SK-N-SH treated with all-trans-retinoic acid at 6 μM for 48 hours (cell line): Measurements from ENCODE around the gene ARL10.
"Not testable (repeated sequence)": the region's sequence is repeated elsewhere in the genome, so short reads cannot be mapped to it uniquely, and the experiment has no call there.

Source experiments
- ATAC-seq: fragments of 200-7000 bp; cut with Tn5 transposase; 3 replicates; pipeline ENCODE4 v1.9.1; 2020; ENCODE audit warnings: mild to moderate bottlenecking, moderate library complexity
- ARNTL ChIP-seq: fragments of 450-650 bp; formaldehyde crosslinking; IDR thresholded peaks from 2 replicates; pipeline ENCODE4 v1.5.0; 2020; ENCODE audit warnings: low read depth, mild to moderate bottlenecking, moderate library complexity, borderline replicate concordance
- BACH2 ChIP-seq: fragments of 250-450 bp; sonication (Bioruptor Pico); IDR thresholded peaks from 2 replicates; pipeline ENCODE4 v1.9.0; 2021; ENCODE audit warnings: mild to moderate bottlenecking, borderline replicate concordance
- CREB5 ChIP-seq: fragments of 250-450 bp; sonication (Bioruptor Pico); IDR thresholded peaks from 2 replicates; pipeline ENCODE4 v1.5.1; 2020; ENCODE audit warnings: low read depth, mild to moderate bottlenecking, moderate library complexity
- CSDC2 ChIP-seq: fragments of 250-450 bp; sonication (Bioruptor Pico); IDR thresholded peaks from 2 replicates; pipeline ENCODE4 v1.5.0; 2020; ENCODE audit warnings: mild to moderate bottlenecking, moderate library complexity
- GLIS3 ChIP-seq: fragments of 250-450 bp; sonication (Bioruptor Pico); IDR thresholded peaks from 2 replicates; pipeline ENCODE4 v1.5.0; 2020; ENCODE audit warnings: mild to moderate bottlenecking, moderate library complexity
- ISL1 ChIP-seq: fragments of 250-450 bp; sonication (Bioruptor Pico); IDR thresholded peaks from 2 replicates; pipeline ENCODE4 v2.1.2; 2022; ENCODE audit warnings: mild to moderate bottlenecking, moderate library complexity
- OSR1 ChIP-seq: fragments of 250-450 bp; sonication (Bioruptor Pico); IDR thresholded peaks from 2 replicates; pipeline ENCODE4 v1.8.0; 2022; ENCODE audit warnings: moderate library complexity, mild to moderate bottlenecking, inconsistent platforms
- PATZ1 ChIP-seq: fragments of 250-450 bp; sonication (Bioruptor Pico); IDR thresholded peaks from 2 replicates; pipeline ENCODE4 v1.8.0; 2020; ENCODE audit warnings: mild to moderate bottlenecking, moderate library complexity, borderline replicate concordance
- POU6F1 ChIP-seq: fragments of 250-450 bp; sonication (Bioruptor Pico); IDR thresholded peaks from 2 replicates; pipeline ENCODE4 v1.8.0; 2021; ENCODE audit warnings: low read depth, mild to moderate bottlenecking, moderate library complexity, borderline replicate concordance
- PPARA ChIP-seq: fragments of 250-450 bp; sonication (Bioruptor Pico); IDR thresholded peaks from 2 replicates; pipeline ENCODE4 v1.5.0; 2020; ENCODE audit warnings: mild to moderate bottlenecking, borderline replicate concordance
- RARB ChIP-seq: fragments of 250-450 bp; sonication (Bioruptor Pico); IDR thresholded peaks from 2 replicates; pipeline ENCODE4 v1.8.0; 2021; ENCODE audit warnings: mild to moderate bottlenecking, moderate library complexity
- SNAI2 ChIP-seq: fragments of 250-450 bp; sonication (Bioruptor Pico); IDR thresholded peaks from 2 replicates; pipeline ENCODE4 v1.5.0; 2020; ENCODE audit warnings: mild to moderate bottlenecking, moderate library complexity
- TCF4 ChIP-seq: fragments of 250-450 bp; sonication (Bioruptor Pico); IDR thresholded peaks from 2 replicates; pipeline ENCODE4 v1.8.0; 2021; ENCODE audit warnings: mild to moderate bottlenecking, moderate library complexity, borderline replicate concordance
- TOX ChIP-seq: fragments of 250-450 bp; sonication (Bioruptor Pico); IDR thresholded peaks from 2 replicates; pipeline ENCODE4 v1.8.0; 2021; ENCODE audit warnings: mild to moderate bottlenecking, moderate library complexity, borderline replicate concordance
- TSHZ2 ChIP-seq: fragments of 250-450 bp; sonication (Bioruptor Pico); IDR thresholded peaks from 2 replicates; pipeline ENCODE4 v1.5.0; 2020; ENCODE audit warnings: mild to moderate bottlenecking, moderate library complexity
- ZC3H10 ChIP-seq: fragments of 250-450 bp; sonication (Bioruptor Pico); IDR thresholded peaks from 2 replicates; pipeline ENCODE4 v1.5.1; 2021; ENCODE audit warnings: mild to moderate bottlenecking, moderate library complexity
- ZNF565 ChIP-seq: fragments of 450-650 bp; formaldehyde crosslinking; conservative IDR thresholded peaks from 2 replicates; pipeline ENCODE4 v1.5.0; 2020; ENCODE audit warnings: low read depth, mild to moderate bottlenecking, moderate library complexity
- ZNF70 ChIP-seq: fragments of 450-650 bp; formaldehyde crosslinking; IDR thresholded peaks from 2 replicates; pipeline ENCODE4 v1.5.0; 2020; ENCODE audit warnings: mild to moderate bottlenecking, moderate library complexity

ARL10 gene

GRCh38 chr5:176407456-176408251 lies 42.4 kb downstream of the ARL10 start (continued):
- TF ChIP-seq TSHZ2 (CRISPR knock-in tag) (no peak), GLIS3 (CRISPR knock-in tag) (no peak), PPARA (CRISPR knock-in tag) (no peak), CSDC2 (CRISPR knock-in tag) (no peak), ZC3H10 (CRISPR knock-in tag) (no peak), SNAI2 (CRISPR knock-in tag) (no peak), ISL1 (CRISPR knock-in tag) (no peak), RARB (no peak)

GRCh38 chr5:176408252-176408573 lies 42.9 kb downstream of the ARL10 start:
- ATAC-seq, result not testable (repeated sequence)

GRCh38 chr5:176408590-176408989 lies 43.3 kb downstream of the ARL10 start:
- TF ChIP-seq TSHZ2 (CRISPR knock-in tag) (no peak), RARB (no peak), TCF4 (CRISPR knock-in tag) (no peak), ZNF565 (CRISPR knock-in tag) (no peak), BACH2 (CRISPR knock-in tag) (no peak), ZNF70 (CRISPR knock-in tag) (no peak), SNAI2 (CRISPR knock-in tag) (no peak), TOX (CRISPR knock-in tag) (no peak), CREB5 (CRISPR knock-in tag) (no peak), OSR1 (CRISPR knock-in tag) (no peak), ISL1 (CRISPR knock-in tag) (no peak), PATZ1 (CRISPR knock-in tag) (no peak), GLIS3 (CRISPR knock-in tag) (no peak), POU6F1 (CRISPR knock-in tag) (no peak), ARNTL (CRISPR knock-in tag) (no peak)
- TF ChIP-seq, all 23 proteins: peak for 0
- no peak for ATAC-seq
